Epithelial cell of esophagus (primary cell): ENCODE measurements around the gene STAM.

ENCODE experiments used
- DNase-seq: peaks from one replicate; pipeline ENCODE4 v3.0.0; 2010; ENCODE audit warnings: low read depth
- H3K4me3 ChIP-seq: 2 replicates; pipeline ENCODE4 v1.5.1; 2011; ENCODE audit warnings: mild to moderate bottlenecking, low read length, control low read depth
- CTCF ChIP-seq: IDR thresholded peaks from 2 replicates; pipeline ENCODE4 v1.5.1; 2011; ENCODE audit warnings: low read depth, mild to moderate bottlenecking, low read length, control low read depth, inconsistent platforms; ENCODE audit not compliant: insufficient read depth; ENCODE audit errors: missing control alignments

The STAM gene

GRCh38 chr10:17742918-17743317 is 99.0 kb downstream of the STAM start:
- TF ChIP-seq CTCF: peak; percentile 82
- H3K4me3 ChIP-seq: no peak overlapping the region
- DNase-seq: peak; percentile 47

GRCh38 chr10:17743437-17743836 is 99.5 kb downstream of the STAM start:
- no peak overlapping the region for H3K4me3 ChIP-seq

GRCh38 chr10:17744341-17744861 is 100.5 kb downstream of the STAM start:
- TF ChIP-seq CTCF: no peak
- H3K4me3 ChIP-seq: no peak overlapping the region
- no peak for DNase-seq

More at GRCh38 chr10:17743437-17743836, 99.5 kb downstream of the STAM start:
- no peak for DNase-seq
- TF ChIP-seq CTCF: no peak

- TF ChIP-seq CTCF: no peak
- DNase-seq: peak; percentile 47
- H3K4me3 ChIP-seq: no peak overlapping the region
Measured at GRCh38 chr10:17747883-17748550, 104.1 kb downstream of the STAM start.

GRCh38 chr10:17749890-17750289 is 105.9 kb downstream of the STAM start:
- no peak for TF ChIP-seq CTCF
- DNase-seq: no peak
- H3K4me3 ChIP-seq: no peak overlapping the region

GRCh38 chr10:17751781-17752445 is 108.0 kb downstream of the STAM start, which contains the start of gene TMEM236:
Gene TMEM236, plus strand, starts transcription at chr10:17752201. Its CDS starts 95 bp downstream, at chr10:17752296.
- no peak for TF ChIP-seq CTCF

More at GRCh38 chr10:17751781-17752445, 108.0 kb downstream of the STAM start, which contains the start of gene TMEM236:
- no peak for DNase-seq
- no peak within 1 kb of the TSS for H3K4me3 ChIP-seq
